Smooth muscle cell (in vitro differentiated cells): ENCODE results near the gene OIP5. TPM values are rescaled to one million over a fixed set of nuclear protein-coding genes. Genes with fewer than 3 reads are reported as not detected.

Experiments
- DNase-seq: peaks from one replicate; lab custom pipeline; 2025; ENCODE audit not compliant: unreplicated experiment; lab: John Stamatoyannopoulos, UW
- H2AFZ ChIP-seq: fragments of 200-600 bp; sonication (generic); 2 replicates; pipeline ENCODE4 v1.6.0; 2016; ENCODE audit warnings: antibody characterized with exemption, low read depth, mild to moderate bottlenecking
- H3F3A ChIP-seq: fragments of 200-600 bp; sonication (generic); 2 replicates; pipeline ENCODE4 v1.6.0; 2017; ENCODE audit warnings: antibody characterized with exemption, low read depth
- H3K27ac ChIP-seq: fragments of 200-600 bp; sonication (generic); 2 replicates; pipeline ENCODE4 v1.5.1; 2016; ENCODE audit warnings: low read depth, mild to moderate bottlenecking
- H3K27me3 ChIP-seq: fragments of 200-600 bp; sonication (generic); 2 replicates; pipeline ENCODE4 v1.6.1; 2016; ENCODE audit warnings: low read depth, mild to moderate bottlenecking
- H3K36me3 ChIP-seq: fragments of 200-600 bp; sonication (generic); 2 replicates; pipeline ENCODE4 v1.5.1; 2016; ENCODE audit warnings: low read depth
- H3K4me1 ChIP-seq: fragments of 200-600 bp; sonication (generic); 2 replicates; pipeline ENCODE4 v1.5.1; 2016; ENCODE audit warnings: low read depth
- H3K4me2 ChIP-seq: fragments of 200-600 bp; sonication (generic); 2 replicates; pipeline ENCODE4 v1.6.0; 2016; ENCODE audit warnings: mild to moderate bottlenecking
- H3K4me3 ChIP-seq: fragments of 200-600 bp; sonication (generic); 2 replicates; pipeline ENCODE4 v1.5.1; 2016; ENCODE audit warnings: mild to moderate bottlenecking
- H3K79me2 ChIP-seq: fragments of 200-600 bp; sonication (generic); 2 replicates; pipeline ENCODE4 v1.6.0; 2016; ENCODE audit warnings: low read depth, mild to moderate bottlenecking
- H3K9ac ChIP-seq: fragments of 200-600 bp; sonication (generic); 2 replicates; pipeline ENCODE4 v1.6.0; 2016; ENCODE audit warnings: low read depth
- H3K9me3 ChIP-seq: fragments of 200-600 bp; sonication (generic); replicated peaks from 2 replicates; pipeline ENCODE4 v1.5.1; 2016; ENCODE audit warnings: low read depth
- H4K20me1 ChIP-seq: fragments of 200-600 bp; sonication (generic); 2 replicates; pipeline ENCODE4 v1.6.0; 2016; ENCODE audit warnings: low read depth
- WGBS: methylation state at CpG from one replicate; pipeline ENCODE4 v1.1.7; 2016; ENCODE audit warnings: low lambda C conversion rate; 5-methylcytosine and 5-hydroxymethylcytosine counted together
- polyA plus RNA-seq: library from polyadenylated mRNA; unstranded; fragments of >200 nt; fragmentation: Nextera tagmentation; extraction: Ambion mirVana; gene quantifications from 2 replicates; pipeline ENCODE4 v1.2.1, GENCODE V29; 2016
- total RNA-seq: library from RNA; depleted of rRNA; stranded (reverse); fragments of >200 nt; gene quantifications from 2 replicates; pipeline ENCODE4 v1.2.3, GENCODE V29; 2014
- TF ChIP-seq, protein P1 (sequence below): fragments of 200-600 bp; sonication (generic); IDR thresholded peaks from 2 replicates; pipeline ENCODE4 v1.5.1; 2017; ENCODE audit warnings: borderline replicate concordance, mild to moderate bottlenecking, antibody characterized with exemption; ENCODE audit not compliant: insufficient read depth, poor library complexity, severe bottlenecking

The OIP5 gene
- total and polyA plus RNA-seq, 2 experiments from 2014 or later, result 4.3 to 4.9 TPM

GRCh38 chr15:41292521-41292920 lies 39.9 kb downstream of the OIP5 start:
- H3K4me2 ChIP-seq, result no peak overlapping the region
- H3K27me3 ChIP-seq, result no peaks in the 10 kb centered on the region
- H3K4me1 ChIP-seq, result no peaks in the 10 kb centered on the region
- H3K79me2 ChIP-seq, result peaks cover 11% of the 10 kb centered on the region
- TF ChIP-seq, protein P1, sequence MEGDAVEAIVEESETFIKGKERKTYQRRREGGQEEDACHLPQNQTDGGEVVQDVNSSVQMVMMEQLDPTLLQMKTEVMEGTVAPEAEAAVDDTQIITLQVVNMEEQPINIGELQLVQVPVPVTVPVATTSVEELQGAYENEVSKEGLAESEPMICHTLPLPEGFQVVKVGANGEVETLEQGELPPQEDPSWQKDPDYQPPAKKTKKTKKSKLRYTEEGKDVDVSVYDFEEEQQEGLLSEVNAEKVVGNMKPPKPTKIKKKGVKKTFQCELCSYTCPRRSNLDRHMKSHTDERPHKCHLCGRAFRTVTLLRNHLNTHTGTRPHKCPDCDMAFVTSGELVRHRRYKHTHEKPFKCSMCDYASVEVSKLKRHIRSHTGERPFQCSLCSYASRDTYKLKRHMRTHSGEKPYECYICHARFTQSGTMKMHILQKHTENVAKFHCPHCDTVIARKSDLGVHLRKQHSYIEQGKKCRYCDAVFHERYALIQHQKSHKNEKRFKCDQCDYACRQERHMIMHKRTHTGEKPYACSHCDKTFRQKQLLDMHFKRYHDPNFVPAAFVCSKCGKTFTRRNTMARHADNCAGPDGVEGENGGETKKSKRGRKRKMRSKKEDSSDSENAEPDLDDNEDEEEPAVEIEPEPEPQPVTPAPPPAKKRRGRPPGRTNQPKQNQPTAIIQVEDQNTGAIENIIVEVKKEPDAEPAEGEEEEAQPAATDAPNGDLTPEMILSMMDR, result no peak
- H4K20me1 ChIP-seq, result peaks cover 12% of the 10 kb centered on the region
- no peak overlapping the region for H2AFZ ChIP-seq
- H3K36me3 ChIP-seq, result peaks cover 3% of the 10 kb centered on the region
- H3K9me3 ChIP-seq, result no peaks in the 10 kb centered on the region
- H3K4me3 ChIP-seq, result no peak overlapping the region
- DNase-seq, result no peak
- no peaks in the 10 kb centered on the region for H3F3A ChIP-seq
- WGBS, result 97% methylated on average over 1 of the region's 1 CpG
- H3K27ac ChIP-seq, result no peak overlapping the region
- no peak overlapping the region for H3K9ac ChIP-seq

DNA sequence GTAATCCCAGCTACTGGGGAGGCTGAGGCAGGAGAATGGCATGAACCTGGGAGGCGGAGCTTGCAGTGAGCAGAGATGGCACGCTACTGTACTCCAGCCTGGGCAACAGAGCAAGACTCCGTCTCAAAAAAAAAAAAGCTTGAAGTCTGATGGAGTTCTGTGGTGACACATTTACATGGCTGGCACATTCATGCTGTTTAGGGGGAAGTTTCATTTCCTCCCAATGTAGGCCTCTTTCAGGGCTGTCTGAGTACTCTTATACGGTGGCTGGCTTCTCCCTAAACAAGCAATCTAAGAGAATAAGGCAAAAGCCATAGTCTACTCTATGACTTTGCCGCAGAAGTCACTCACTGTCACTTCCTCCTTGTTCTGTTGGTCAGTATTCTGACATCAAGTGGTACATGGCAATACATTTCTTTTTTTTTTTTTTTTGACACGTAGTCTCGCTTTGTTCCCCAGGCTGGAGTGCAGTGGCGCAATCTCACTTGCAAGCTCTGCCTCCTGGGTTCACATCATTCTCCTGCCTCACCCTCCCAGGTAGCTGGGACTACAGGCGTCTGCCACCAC lies 41.2 kb downstream of the OIP5 start:
- H3K4me2 ChIP-seq, result no peak overlapping the region
- DNase-seq, result no peak
- no peaks in the 10 kb centered on the region for H3K4me1 ChIP-seq
- no peaks in the 10 kb centered on the region for H3K27me3 ChIP-seq
- H4K20me1 ChIP-seq, result peaks cover 13% of the 10 kb centered on the region
- H3K9me3 ChIP-seq, result no peaks in the 10 kb centered on the region
- H3K9ac ChIP-seq, result no peak overlapping the region
- TF ChIP-seq, protein P1, result no peak
- no peak overlapping the region for H3K27ac ChIP-seq
- 96% methylated on average over 9 of the region's 9 CpGs for WGBS
- H3K4me3 ChIP-seq, result no peak overlapping the region
- peaks cover 6% of the 10 kb centered on the region for H3K36me3 ChIP-seq
- H3K79me2 ChIP-seq, result peaks cover 24% of the 10 kb centered on the region
- no peak overlapping the region for H2AFZ ChIP-seq
- H3F3A ChIP-seq, result no peaks in the 10 kb centered on the region

DNA sequence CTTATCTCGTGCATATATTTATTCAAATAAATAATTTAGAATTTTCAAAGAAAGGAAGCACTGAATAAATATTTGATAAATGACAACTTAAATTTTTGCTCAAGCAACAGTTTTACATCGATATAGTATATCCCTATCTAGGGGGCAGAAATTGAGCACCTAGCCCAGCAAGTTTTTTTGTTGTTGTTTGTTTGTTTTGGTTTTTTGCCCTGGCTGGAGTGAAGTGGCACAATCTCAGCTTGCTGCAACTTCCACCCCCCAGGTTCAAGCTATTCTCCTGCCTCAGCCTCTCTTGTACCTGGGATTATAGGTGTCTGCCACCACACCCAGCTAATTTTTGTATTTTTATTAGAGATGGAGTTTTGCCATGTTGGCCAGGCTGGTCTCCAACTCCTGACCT lies 42.4 kb downstream of the OIP5 start:
- Histone ChIP-seq H3K9ac (no peak overlapping the region), H3K79me2 (peaks cover 36% of the 10 kb centered on the region)
- WGBS, result 98% methylated on average over 2 of the region's 2 CpGs

More for the DNA sequence above, 42.4 kb downstream of the OIP5 start:
- H3K9me3 ChIP-seq, result no peaks in the 10 kb centered on the region
- peaks cover 10% of the 10 kb centered on the region for H3K36me3 ChIP-seq
- H3K4me1 ChIP-seq, result peaks cover 8% of the 10 kb centered on the region
- no peak for DNase-seq
- H3K27ac ChIP-seq, result no peak overlapping the region
- peaks cover 6% of the 10 kb centered on the region for H4K20me1 ChIP-seq
- H3K4me2 ChIP-seq, result no peak overlapping the region
- no peak overlapping the region for H2AFZ ChIP-seq
- no peaks in the 10 kb centered on the region for H3K27me3 ChIP-seq
- no peaks in the 10 kb centered on the region for H3F3A ChIP-seq
- no peak overlapping the region for H3K4me3 ChIP-seq
- TF ChIP-seq, protein P1, result no peak
